Lung (tissue), 12 donors: ENCODE measurements around the gene NSD2. TPM values are rescaled to one million over a fixed set of nuclear protein-coding genes. Genes with fewer than 3 reads are reported as not detected.
A peak's percentile ranks its signal among the peaks of the same experiment; 100 is the strongest.

ENCODE experiments used
- ATAC-seq: fragments of 200-7000 bp; cut with Tn5 transposase; one replicate; pipeline ENCODE4 v1.9.1; 2020; ENCODE audit warnings: moderate number of reproducible peaks; ENCODE audit not compliant: insufficient read depth, low FRiP score
- DNase-seq, 3 donors: peaks; one replicate each; pipeline ENCODE4 v3.0.0-alpha.2; 2013 to 2017
- H3K27ac ChIP-seq, 2 donors: one replicate each; pipeline ENCODE4 v1.5.1; 2013; ENCODE audit warnings: mild to moderate bottlenecking in 2 of 2, moderate library complexity in 2 of 2, control low read depth in 1 of 2, inconsistent platforms in 1 of 2, low read depth in 1 of 2, low read length in 1 of 2
- H3K27me3 ChIP-seq, 3 donors: one replicate each; pipeline ENCODE4 v1.5.1; 2013; ENCODE audit warnings: low read length in 2 of 3; ENCODE audit not compliant: control insufficient read depth in 3 of 3, insufficient read depth in 3 of 3
- H3K36me3 ChIP-seq, 4 donors: one replicate each; pipeline ENCODE4 v1.5.1; 2013; ENCODE audit warnings: low read length in 4 of 4, mild to moderate bottlenecking in 1 of 4, moderate library complexity in 1 of 4; ENCODE audit not compliant: control insufficient read depth in 4 of 4, insufficient read depth in 4 of 4
- H3K4me1 ChIP-seq, 5 donors: one replicate each; pipeline ENCODE4 v1.5.1; 2013; ENCODE audit warnings: low read length in 5 of 5, mild to moderate bottlenecking in 2 of 5, moderate library complexity in 1 of 5; ENCODE audit not compliant: control insufficient read depth in 5 of 5, insufficient read depth in 5 of 5
- H3K4me3 ChIP-seq: one replicate; pipeline ENCODE4 v1.5.1; 2013; ENCODE audit warnings: mild to moderate bottlenecking, control low read depth, moderate library complexity
- H3K9ac ChIP-seq, 2 donors: one replicate each; pipeline ENCODE4 v1.5.1; 2013; ENCODE audit warnings: low read length in 2 of 2, control low read depth in 1 of 2; ENCODE audit not compliant: insufficient read depth in 1 of 2
- H3K9me3 ChIP-seq, 4 donors: one replicate each; pipeline ENCODE4 v1.5.1; 2013; ENCODE audit warnings: low read length in 3 of 4, mild to moderate bottlenecking in 1 of 4, moderate library complexity in 1 of 4; ENCODE audit not compliant: control insufficient read depth in 4 of 4, insufficient read depth in 3 of 4
- CTCF ChIP-seq: IDR thresholded peaks from 2 replicates; pipeline ENCODE4 v1.5.1; 2012; ENCODE audit warnings: mild to moderate bottlenecking; ENCODE audit errors: control extremely low read depth, extremely low read depth
- WGBS, 2 donors: extraction: QIAGEN DNeasy Blood & Tissue Kit; methylation state at CpG; one replicate each; pipeline ENCODE4 v1.1.7; 2013; 5-methylcytosine and 5-hydroxymethylcytosine counted together
- polyA plus RNA-seq, 2 donors: library from polyadenylated mRNA; stranded (reverse); fragments of 200-250 nt; gene quantifications; one replicate each; pipeline ENCODE4 v1.2.1, GENCODE V29; 2013
- total RNA-seq, 2 donors: library from RNA; depleted of rRNA in 1 of 2; stranded (reverse); fragments of >200 nt in 1 of 2; gene quantifications; one replicate each; pipeline ENCODE4 v1.2.1, GENCODE V29; 2014 to 2021
- donor health status: control.
- donor health status: control.
- donor health status: Bipolar disorder and iron deficiency.
- donor health status: healthy.
- donor health status: DM: yes; HTN: yes; CAD: no.

Gene NSD2
- total and polyA plus RNA-seq, 4 donors: 12.7 to 66.2 (median 28.3) TPM

GRCh38 chr4:1972414-1972813 is 101.2 kb downstream of the NSD2 start:
- Histone ChIP-seq H3K27ac (no peak overlapping the region), H3K27me3 (no peaks in the 10 kb centered on the region), H3K9ac (no peak overlapping the region), H3K4me3 (no peak overlapping the region), H3K4me1 (peaks cover 0 to 4% (median 0%) of the 10 kb centered on the region in 5 donors), H3K9me3 (no peaks in the 10 kb centered on the region), H3K36me3 (peaks cover 0 to 37% (median 34%) of the 10 kb centered on the region in 4 donors)
- WGBS, 2 donors: 97 to 98% methylated on average over 10 of the region's 10 CpGs
- no peak for TF ChIP-seq CTCF
- DNase-seq: peak in 1 of 3 donors; percentile 2
- no peak for ATAC-seq

- ATAC-seq: no peak
- 94 to 95% methylated on average over 12 of the region's 12 CpGs for WGBS, 2 donors
- DNase-seq: peak in 1 of 3 donors; percentile 11
- H3K27me3 ChIP-seq: no peaks in the 10 kb centered on the region
- H3K27ac ChIP-seq: no peak overlapping the region
- TF ChIP-seq CTCF: no peak
- H3K4me1 ChIP-seq: peaks cover 0 to 4% (median 0%) of the 10 kb centered on the region in 5 donors
- no peak overlapping the region for H3K4me3 ChIP-seq
- H3K9me3 ChIP-seq: no peaks in the 10 kb centered on the region
- H3K36me3 ChIP-seq: peaks cover 4 to 40% (median 33%) of the 10 kb centered on the region in 4 donors
- no peak overlapping the region for H3K9ac ChIP-seq
Measured at GRCh38 chr4:1973218-1973617, 102.0 kb downstream of the NSD2 start.

DNA sequence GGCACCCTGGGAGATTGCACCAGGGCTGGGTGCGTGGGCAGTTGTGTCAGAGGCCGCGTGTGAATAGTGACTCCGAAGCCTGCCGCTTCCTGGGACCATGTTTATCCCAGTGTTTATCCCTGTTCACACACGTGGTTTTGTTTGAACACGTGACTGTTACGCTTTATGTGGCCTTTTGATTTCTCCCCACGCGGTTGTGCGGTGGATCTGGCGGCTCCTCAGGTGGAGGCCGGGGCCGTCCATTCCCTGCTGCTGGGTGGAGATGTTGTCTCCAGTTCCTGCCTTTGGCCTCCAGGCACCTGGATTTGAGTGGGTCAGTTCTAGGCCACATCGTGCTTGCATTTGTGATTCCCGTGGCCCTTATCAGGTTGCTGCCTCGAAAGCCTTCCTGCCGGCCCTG is 102.5 kb downstream of the NSD2 start:
- H3K4me3 ChIP-seq: no peak overlapping the region
- H3K27me3 ChIP-seq: no peaks in the 10 kb centered on the region
- no peak overlapping the region for H3K9ac ChIP-seq
- WGBS, 2 donors: 93 to 95% methylated on average over 18 of the region's 18 CpGs
- TF ChIP-seq CTCF: no peak
- DNase-seq (peak in 1 of 3 donors; percentile 9), ATAC-seq (no peak)
- peaks cover 6 to 45% (median 36%) of the 10 kb centered on the region in 4 donors for H3K36me3 ChIP-seq
- H3K4me1 ChIP-seq: peaks cover 0 to 4% (median 0%) of the 10 kb centered on the region in 5 donors
- H3K27ac ChIP-seq: no peak overlapping the region
- H3K9me3 ChIP-seq: no peaks in the 10 kb centered on the region

DNA sequence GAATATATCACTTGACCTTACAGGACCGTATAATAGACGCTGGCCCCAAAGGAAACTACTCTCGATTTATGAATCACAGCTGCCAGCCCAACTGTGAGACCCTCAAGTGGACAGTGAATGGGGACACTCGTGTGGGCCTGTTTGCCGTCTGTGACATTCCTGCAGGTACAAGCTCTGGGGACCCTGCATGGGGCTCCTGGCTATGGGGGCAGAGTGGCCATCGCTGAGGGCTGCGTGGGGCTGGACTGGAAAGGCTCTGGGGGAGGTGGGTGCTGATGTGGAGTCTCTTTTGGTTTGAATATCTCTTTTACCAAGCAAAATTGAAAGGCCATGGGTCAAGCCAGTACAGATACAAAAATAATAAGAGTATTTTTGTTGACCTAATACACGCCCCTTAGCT is 103.6 kb downstream of the NSD2 start:
- Histone ChIP-seq H3K4me1 (peaks cover 0 to 4% (median 0%) of the 10 kb centered on the region in 5 donors), H3K36me3 (peaks cover 10 to 50% (median 41%) of the 10 kb centered on the region in 4 donors), H3K27ac (no peak overlapping the region), H3K9me3 (no peaks in the 10 kb centered on the region), H3K9ac (no peak overlapping the region), H3K4me3 (no peak overlapping the region), H3K27me3 (no peaks in the 10 kb centered on the region)
- WGBS, 2 donors: 88 to 96% methylated on average over 8 of the region's 8 CpGs
- no peak for TF ChIP-seq CTCF
- DNase-seq (no peak), ATAC-seq (no peak)
